Activated naive CD8-positive, alpha-beta T cell (primary cell): ENCODE measurements around the gene CLEC16A.

Source experiments
- H3K27ac Mint-ChIP-seq: one replicate; pipeline ENCODE4 v1.8.0; 2021; ENCODE audit warnings: mixed read lengths
- H3K27me3 Mint-ChIP-seq: one replicate; pipeline ENCODE4 v1.8.0; 2021; ENCODE audit warnings: mixed read lengths
- H3K36me3 Mint-ChIP-seq: one replicate; pipeline ENCODE4 v1.8.0; 2021; ENCODE audit warnings: mixed read lengths
- H3K4me1 Mint-ChIP-seq: one replicate; pipeline ENCODE4 v1.8.0; 2021; ENCODE audit warnings: low read depth, mixed read lengths
- H3K4me3 Mint-ChIP-seq: one replicate; pipeline ENCODE4 v1.8.0; 2021; ENCODE audit warnings: mild to moderate bottlenecking, mixed read lengths
- H3K9me3 Mint-ChIP-seq: one replicate; pipeline ENCODE4 v1.8.0; 2021; ENCODE audit warnings: low read depth, mixed read lengths

Gene CLEC16A

GRCh38 chr16:11171448-11171709 lies 227.0 kb downstream of the CLEC16A start:
- Mint-ChIP-seq H3K4me3 (no peak overlapping the region), H3K36me3 (peaks cover 12% of the 10 kb centered on the region), H3K27ac (no peak overlapping the region), H3K4me1 (peaks cover 22% of the 10 kb centered on the region), H3K9me3 (no peaks in the 10 kb centered on the region), H3K27me3 (no peaks in the 10 kb centered on the region)

GRCh38 chr16:11171757-11172299 lies 227.5 kb downstream of the CLEC16A start:
- no peaks in the 10 kb centered on the region for H3K9me3 Mint-ChIP-seq
- peak overlapping the region; percentile 0 for H3K27ac Mint-ChIP-seq
- no peak overlapping the region for H3K4me3 Mint-ChIP-seq
- peaks cover 12% of the 10 kb centered on the region for H3K36me3 Mint-ChIP-seq
- H3K27me3 Mint-ChIP-seq = no peaks in the 10 kb centered on the region
- H3K4me1 Mint-ChIP-seq = peaks cover 26% of the 10 kb centered on the region

DNA sequence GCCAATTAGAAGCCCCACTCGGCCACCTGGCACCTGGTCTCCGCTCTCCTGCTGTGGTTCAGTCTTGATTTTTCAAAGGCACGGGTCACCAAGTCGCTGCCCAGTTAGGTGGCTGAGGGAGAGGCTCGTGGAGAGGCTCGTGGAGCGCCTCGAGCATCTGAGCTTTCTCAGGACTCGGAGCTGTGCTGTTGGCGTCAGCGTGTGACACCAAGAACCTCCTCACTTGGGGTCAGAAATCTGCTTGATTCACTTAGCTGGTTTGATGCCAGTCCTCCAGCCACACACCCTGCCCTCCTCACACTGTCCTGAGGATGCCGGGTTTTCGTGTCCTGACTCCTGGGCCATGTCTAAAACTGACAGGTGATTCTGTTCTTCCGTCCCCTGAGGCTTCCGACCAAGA lies 229.1 kb downstream of the CLEC16A start:
- Mint-ChIP-seq H3K4me3 (no peak overlapping the region), H3K36me3 (peaks cover 12% of the 10 kb centered on the region), H3K27me3 (no peaks in the 10 kb centered on the region), H3K9me3 (no peaks in the 10 kb centered on the region), H3K4me1 (peaks cover 27% of the 10 kb centered on the region), H3K27ac (no peak overlapping the region)

DNA sequence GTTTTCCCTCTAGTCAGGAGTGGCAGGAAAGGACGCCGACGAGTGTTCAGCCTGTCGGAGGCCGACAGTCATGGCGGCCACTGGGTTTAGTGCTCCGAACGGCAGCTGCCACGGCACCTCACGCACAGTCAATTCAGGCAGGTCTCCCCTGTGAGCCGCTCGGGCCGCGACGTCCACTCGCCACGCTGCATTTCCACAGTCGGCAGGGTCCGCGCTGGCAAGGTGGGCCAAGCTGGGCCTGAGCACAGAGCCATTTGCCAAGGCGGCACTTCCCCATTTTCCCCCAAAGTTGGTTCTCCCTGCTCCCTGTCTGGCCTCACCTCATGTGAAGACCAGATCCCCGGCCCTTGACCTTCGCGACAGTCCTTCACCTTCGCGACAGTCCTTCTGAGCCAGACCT lies 229.8 kb downstream of the CLEC16A start:
- no peak overlapping the region for H3K4me3 Mint-ChIP-seq
- H3K27ac Mint-ChIP-seq = no peak overlapping the region
- H3K9me3 Mint-ChIP-seq = no peaks in the 10 kb centered on the region
- H3K4me1 Mint-ChIP-seq = peaks cover 27% of the 10 kb centered on the region
- H3K36me3 Mint-ChIP-seq = peaks cover 16% of the 10 kb centered on the region
- H3K27me3 Mint-ChIP-seq = no peaks in the 10 kb centered on the region

DNA sequence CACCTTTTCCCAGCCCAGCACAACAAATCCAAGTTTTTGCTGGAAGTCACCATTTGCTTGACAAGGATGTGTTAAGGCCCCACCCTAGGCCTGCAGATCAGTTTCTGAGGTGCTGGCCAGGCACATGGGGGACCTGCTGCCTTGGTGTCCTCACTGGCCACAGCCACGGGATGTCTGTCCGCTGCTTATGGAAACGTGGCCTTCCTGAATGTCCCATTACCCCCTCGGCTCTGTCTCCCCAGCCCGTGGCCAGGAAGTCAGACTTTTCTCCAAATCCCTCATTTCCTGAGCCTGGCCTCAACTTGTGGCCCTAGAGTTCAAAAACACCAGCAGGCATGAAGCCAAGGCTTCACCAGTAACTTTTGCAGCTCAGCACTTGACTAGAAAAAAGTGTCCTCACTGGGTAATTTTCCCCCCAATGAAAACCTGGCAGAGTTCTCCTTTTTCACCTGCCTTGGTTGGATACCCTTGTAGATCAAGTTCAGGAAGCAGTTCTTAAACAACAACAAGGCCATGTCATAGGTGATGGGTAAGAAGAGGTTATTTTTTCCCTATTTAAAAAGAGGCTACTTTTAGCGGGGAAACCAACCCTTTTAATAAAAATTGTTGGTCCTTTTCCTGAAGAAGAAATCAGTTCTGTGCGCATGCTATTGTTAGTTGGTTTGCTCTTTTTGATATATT lies 230.9 kb downstream of the CLEC16A start:
- Mint-ChIP-seq H3K27ac (peak overlapping the region; percentile 78), H3K36me3 (peaks cover 14% of the 10 kb centered on the region), H3K9me3 (no peaks in the 10 kb centered on the region), H3K4me3 (no peak overlapping the region), H3K27me3 (no peaks in the 10 kb centered on the region), H3K4me1 (peaks cover 28% of the 10 kb centered on the region)

DNA sequence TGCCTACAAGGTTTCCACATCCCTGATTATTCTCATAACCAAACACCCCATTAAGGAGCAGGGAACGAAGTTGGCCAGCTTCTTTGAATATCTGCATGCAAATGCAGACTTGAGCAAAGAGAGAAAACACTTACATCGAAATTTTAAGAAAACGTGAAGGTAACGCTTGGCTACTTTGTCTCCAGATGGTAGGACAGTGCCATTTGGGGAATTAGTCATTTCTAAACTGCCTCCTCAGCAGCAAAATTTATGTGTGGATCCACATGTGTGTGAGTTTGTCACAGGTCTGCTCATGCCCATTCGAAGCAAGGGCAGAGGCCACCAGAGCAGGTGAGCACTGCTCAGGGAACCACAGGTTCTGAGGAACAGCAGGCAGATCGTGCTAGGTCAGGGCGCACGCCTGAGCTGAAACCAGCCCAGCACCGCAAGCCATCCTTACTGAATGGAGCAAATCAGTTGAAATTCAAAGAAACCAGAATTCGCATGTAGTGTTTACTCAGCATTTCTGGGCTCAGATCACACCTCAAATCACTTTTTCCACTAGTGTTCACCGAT lies 231.5 kb downstream of the CLEC16A start:
- peaks cover 32% of the 10 kb centered on the region for H3K4me1 Mint-ChIP-seq
- H3K9me3 Mint-ChIP-seq = no peaks in the 10 kb centered on the region
- peak overlapping the region; percentile 80 for H3K27ac Mint-ChIP-seq
- peaks cover 14% of the 10 kb centered on the region for H3K36me3 Mint-ChIP-seq
- no peaks in the 10 kb centered on the region for H3K27me3 Mint-ChIP-seq
- H3K4me3 Mint-ChIP-seq = no peak overlapping the region

GRCh38 chr16:11177578-11178160 lies 233.3 kb downstream of the CLEC16A start:
- Mint-ChIP-seq H3K27me3 (no peaks in the 10 kb centered on the region), H3K36me3 (peaks cover 10% of the 10 kb centered on the region), H3K9me3 (no peaks in the 10 kb centered on the region), H3K4me1 (peaks cover 39% of the 10 kb centered on the region), H3K27ac (no peak overlapping the region), H3K4me3 (no peak overlapping the region)

DNA sequence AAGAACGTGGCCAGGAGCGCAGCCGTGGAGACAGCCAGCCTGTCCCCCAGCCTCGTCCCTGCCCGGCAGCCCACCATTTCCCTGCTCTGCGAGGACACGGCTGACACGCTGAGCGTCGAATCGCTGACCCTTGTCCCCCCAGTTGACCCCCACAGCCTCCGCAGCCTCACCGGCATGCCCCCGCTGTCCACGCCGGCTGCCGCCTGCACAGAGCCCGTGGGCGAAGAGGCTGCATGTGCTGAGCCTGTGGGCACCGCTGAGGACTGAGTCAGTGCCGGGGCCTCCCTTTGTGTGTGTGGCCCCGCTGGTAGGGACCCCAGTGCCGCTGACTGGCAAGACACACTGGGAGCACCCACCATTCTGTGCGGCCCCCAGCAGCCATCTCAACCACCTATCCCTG lies 234.1 kb downstream of the CLEC16A start:
- peaks cover 10% of the 10 kb centered on the region for H3K36me3 Mint-ChIP-seq
- no peak overlapping the region for H3K4me3 Mint-ChIP-seq
- no peaks in the 10 kb centered on the region for H3K9me3 Mint-ChIP-seq
- no peaks in the 10 kb centered on the region for H3K27me3 Mint-ChIP-seq
- peak overlapping the region; percentile 64 for H3K27ac Mint-ChIP-seq
- peaks cover 40% of the 10 kb centered on the region for H3K4me1 Mint-ChIP-seq

DNA sequence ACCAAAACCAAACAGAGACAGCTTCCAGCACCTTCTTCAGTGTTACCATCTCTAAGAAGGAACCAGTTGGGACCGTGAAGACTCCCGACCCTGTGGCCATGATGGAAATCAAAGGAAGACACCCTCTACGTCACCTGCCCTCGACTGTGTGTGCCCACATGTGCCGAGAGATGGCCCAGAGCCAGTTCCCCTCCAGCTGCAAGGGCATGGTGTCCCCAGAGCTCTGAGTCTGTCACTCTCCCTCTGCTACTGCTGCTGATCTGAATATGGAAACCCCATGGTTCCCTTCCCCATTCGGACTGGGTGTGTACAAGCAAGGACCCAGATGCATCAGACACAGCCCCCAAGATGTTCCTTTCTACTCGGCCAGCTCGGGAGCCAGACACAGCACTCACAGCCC lies 235.2 kb downstream of the CLEC16A start:
- no peak overlapping the region for H3K4me3 Mint-ChIP-seq
- H3K36me3 Mint-ChIP-seq = peaks cover 8% of the 10 kb centered on the region
- H3K27ac Mint-ChIP-seq = no peak overlapping the region

DNA sequence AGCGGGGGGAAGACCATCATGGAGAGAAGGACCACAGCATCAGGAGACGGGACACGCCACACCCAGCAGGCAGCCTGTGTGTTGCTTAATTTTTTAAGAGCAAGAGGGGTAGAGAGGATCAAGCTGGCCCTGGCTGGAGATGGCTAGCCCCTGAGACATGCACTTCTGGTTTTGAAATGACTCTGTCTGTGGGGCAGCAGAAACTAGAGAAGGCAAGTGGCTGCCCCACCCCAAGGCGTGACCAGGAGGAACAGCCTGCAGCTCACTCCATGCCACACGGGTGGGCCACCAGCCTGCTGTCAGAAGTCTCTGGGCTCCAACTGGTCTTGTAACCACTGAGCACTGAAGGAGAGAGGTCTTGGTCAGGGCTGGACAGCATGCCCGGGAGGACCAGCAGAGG lies 236.1 kb downstream of the CLEC16A start:
- H3K36me3 Mint-ChIP-seq = peaks cover 3% of the 10 kb centered on the region
- no peaks in the 10 kb centered on the region for H3K27me3 Mint-ChIP-seq
- H3K4me3 Mint-ChIP-seq = peak overlapping the region; percentile 40
- H3K4me1 Mint-ChIP-seq = peaks cover 40% of the 10 kb centered on the region
- H3K27ac Mint-ChIP-seq = peak overlapping the region; percentile 81
- H3K9me3 Mint-ChIP-seq = no peaks in the 10 kb centered on the region

More for the DNA sequence above, 235.2 kb downstream of the CLEC16A start:
- Mint-ChIP-seq H3K27me3 (no peaks in the 10 kb centered on the region), H3K4me1 (peaks cover 49% of the 10 kb centered on the region), H3K9me3 (no peaks in the 10 kb centered on the region)

- Mint-ChIP-seq H3K36me3 (peaks cover 3% of the 10 kb centered on the region), H3K4me1 (peaks cover 31% of the 10 kb centered on the region), H3K4me3 (peak overlapping the region; percentile 8), H3K27ac (peak overlapping the region; percentile 86), H3K9me3 (no peaks in the 10 kb centered on the region), H3K27me3 (no peaks in the 10 kb centered on the region)
Measured at GRCh38 chr16:11181242-11181898, 237.0 kb downstream of the CLEC16A start.

DNA sequence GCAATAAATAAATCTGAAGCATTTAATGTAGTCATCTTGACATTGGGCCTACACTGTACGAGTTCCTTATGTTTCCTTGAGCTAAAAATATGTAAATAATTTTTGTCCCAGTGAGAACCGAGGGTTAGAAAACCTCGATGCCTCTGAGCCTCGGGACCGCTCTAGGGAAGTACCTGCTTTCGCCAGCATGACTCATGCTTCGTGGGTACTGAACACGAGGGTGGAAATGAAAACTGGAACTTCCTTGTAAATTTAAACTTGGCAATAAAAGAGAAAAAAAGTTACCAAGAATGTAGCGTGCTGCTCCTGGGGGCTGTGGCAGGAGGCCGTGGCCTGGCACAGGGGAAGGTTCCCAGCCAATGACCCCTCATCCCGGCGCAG lies 237.5 kb downstream of the CLEC16A start:
- H3K27me3 Mint-ChIP-seq = no peaks in the 10 kb centered on the region
- H3K36me3 Mint-ChIP-seq = peaks cover 3% of the 10 kb centered on the region
- H3K4me3 Mint-ChIP-seq = peak overlapping the region; percentile 8
- H3K27ac Mint-ChIP-seq = peak overlapping the region; percentile 86
- H3K4me1 Mint-ChIP-seq = peaks cover 26% of the 10 kb centered on the region
- no peaks in the 10 kb centered on the region for H3K9me3 Mint-ChIP-seq

DNA sequence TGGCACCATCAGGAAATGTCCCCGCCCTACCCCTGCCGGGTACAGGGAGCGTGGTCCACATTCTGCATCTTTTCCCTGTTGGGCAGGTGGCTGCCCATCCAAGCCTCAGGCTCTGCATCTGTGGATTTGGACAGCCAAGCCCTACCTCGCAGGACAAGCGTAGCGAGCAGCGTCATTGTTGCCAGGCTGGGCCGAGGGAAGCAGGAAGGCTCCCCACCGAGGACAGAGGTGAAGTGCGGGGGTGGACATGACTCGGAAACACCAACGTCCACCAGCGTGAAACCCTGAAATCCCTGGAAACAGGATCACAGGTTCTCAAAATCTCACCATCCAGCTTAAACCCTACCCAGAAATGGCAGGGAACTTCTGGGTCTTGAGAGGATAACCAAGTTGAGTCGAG lies 238.0 kb downstream of the CLEC16A start:
- Mint-ChIP-seq H3K36me3 (peaks cover 3% of the 10 kb centered on the region), H3K4me1 (peaks cover 26% of the 10 kb centered on the region), H3K27me3 (no peaks in the 10 kb centered on the region), H3K9me3 (no peaks in the 10 kb centered on the region), H3K27ac (peak overlapping the region; percentile 86), H3K4me3 (no peak overlapping the region)

DNA sequence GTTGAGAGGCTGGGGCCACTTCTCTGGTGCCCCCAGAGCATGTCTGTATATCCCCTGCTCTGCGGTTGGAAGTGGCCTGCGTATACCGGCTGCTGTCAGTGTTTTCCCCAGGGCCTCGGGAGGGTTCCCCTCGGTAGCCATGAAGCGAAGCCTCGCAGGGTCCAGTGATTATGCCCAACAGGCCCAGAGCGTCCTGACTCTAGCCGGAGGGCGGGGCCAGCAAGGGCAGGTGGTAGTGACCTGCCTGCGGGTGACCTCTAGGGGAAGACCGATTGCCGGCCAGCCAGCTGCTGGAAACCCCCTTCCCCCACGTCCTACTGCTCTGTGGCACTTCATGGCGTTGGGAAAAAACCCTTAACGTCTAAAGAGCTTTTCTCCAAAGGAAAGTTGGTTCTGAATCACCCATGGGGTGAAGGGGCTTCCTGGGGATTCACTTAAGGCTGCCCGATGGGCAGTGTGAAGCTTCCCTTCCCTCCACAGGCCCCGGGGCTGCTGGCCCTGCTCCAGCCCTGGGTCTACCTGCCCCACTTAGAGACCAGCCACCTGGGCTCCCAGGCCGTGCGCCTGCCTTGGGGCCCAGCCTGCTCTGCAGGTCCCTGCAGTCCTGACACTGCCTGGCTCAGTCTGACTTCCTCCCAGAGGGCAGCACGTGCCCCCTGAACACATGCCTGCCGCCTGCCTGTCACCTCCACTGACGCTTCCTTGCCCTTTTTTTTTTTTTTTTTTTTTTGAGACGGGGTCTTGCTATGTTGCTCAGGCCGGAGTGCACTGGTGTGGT lies 238.9 kb downstream of the CLEC16A start:
- peaks cover 26% of the 10 kb centered on the region for H3K4me1 Mint-ChIP-seq
- no peaks in the 10 kb centered on the region for H3K27me3 Mint-ChIP-seq
- no peak overlapping the region for H3K4me3 Mint-ChIP-seq
- H3K9me3 Mint-ChIP-seq = no peaks in the 10 kb centered on the region
- H3K27ac Mint-ChIP-seq = peak overlapping the region; percentile 85
- peaks cover 3% of the 10 kb centered on the region for H3K36me3 Mint-ChIP-seq

DNA sequence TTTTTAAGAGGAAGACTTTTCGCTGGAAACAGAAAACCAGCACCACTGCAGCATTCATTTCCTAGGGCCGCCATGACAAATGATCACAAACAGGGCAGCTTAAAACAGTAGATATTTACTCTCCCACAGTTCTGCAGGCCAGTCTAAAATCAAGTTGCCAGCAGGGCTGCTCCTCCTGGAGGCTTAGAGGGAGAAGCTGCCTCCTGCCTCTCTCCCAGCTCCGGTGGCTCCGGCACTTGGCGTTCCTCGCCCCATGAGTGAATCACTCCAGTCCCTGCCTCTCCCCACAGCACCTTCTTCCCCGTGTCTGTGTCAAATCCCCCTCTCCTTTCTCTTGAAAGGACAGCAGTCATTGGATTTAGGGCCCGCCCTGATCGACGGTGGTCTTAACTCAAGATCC lies 239.6 kb downstream of the CLEC16A start:
- H3K27me3 Mint-ChIP-seq = no peaks in the 10 kb centered on the region
- H3K4me1 Mint-ChIP-seq = peaks cover 26% of the 10 kb centered on the region
- H3K36me3 Mint-ChIP-seq = peaks cover under 1% of the 10 kb centered on the region
- H3K27ac Mint-ChIP-seq = peak overlapping the region; percentile 85
- no peak overlapping the region for H3K4me3 Mint-ChIP-seq
- no peaks in the 10 kb centered on the region for H3K9me3 Mint-ChIP-seq
